Left colon (tissue), 2 donors: ENCODE measurements around the gene STYXL1. TPM values are rescaled to one million over a fixed set of nuclear protein-coding genes. Genes with fewer than 3 reads are reported as not detected.
A peak's percentile ranks its signal among the peaks of the same experiment; 100 is the strongest.
"Not testable (repeated sequence)": the region's sequence is repeated elsewhere in the genome, so short reads cannot be mapped to it uniquely, and the experiment has no call there.

ENCODE experiments used
- ATAC-seq: fragments of 200-7000 bp; cut with Tn5 transposase; one replicate; pipeline ENCODE4 v1.9.1; 2020; ENCODE audit warnings: mild to moderate bottlenecking, moderate library complexity
- DNase-seq, 2 donors: peaks; one replicate each; pipeline ENCODE4 v3.0.0-alpha.2; 2020
- intact Hi-C, 2 donors: fragments of 100-400 bp; cut with DNase I in 1 of 2; cut with micrococcal nuclease in 1 of 2; formaldehyde crosslinking; loops; one replicate each; pipeline versions ENCODE4 v1.11.2 to v1.14.0; 2022; cut with DNase I, micrococcal nuclease
- total RNA-seq, 2 donors: library from RNA; stranded (reverse); fragmentation: NEBNext Ultra II Directional; extraction: Animal tissue kit (Norgen Biotek cat#: 25700); gene quantifications; one replicate each; pipeline ENCODE4 v1.2.1, GENCODE V29; 2021
- donor health status: DM: no; HTN: no; CAD: no.
- donor health status: DM: yes; HTN: yes; CAD: no.

STYXL1 gene
- total RNA-seq, 2 donors from 2014 or later = 19.0 to 26.0 TPM

DNA sequence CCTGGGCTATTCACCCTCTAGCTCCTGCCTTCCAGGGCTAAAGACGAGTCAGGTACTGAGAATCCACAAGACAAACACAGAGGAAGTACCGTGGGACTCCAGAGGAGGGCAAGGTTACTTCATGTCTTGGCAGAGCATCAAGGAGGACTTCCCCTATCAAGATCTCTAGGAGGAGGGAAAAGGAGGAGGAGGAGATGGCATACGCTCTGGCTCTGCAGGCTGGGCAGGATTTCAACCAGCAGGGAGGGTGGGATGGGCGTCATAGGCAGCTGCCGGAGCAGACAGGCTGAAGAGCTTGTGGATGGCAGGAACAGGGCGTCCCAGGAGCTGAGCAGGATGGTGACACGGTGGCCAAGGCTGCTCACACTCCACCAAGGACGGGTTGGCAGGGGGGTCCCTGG lies 21.4 kb upstream of the STYXL1 start:
- peak; percentile 47 to 79 for DNase-seq
- intact Hi-C loops = no loop called here
- ATAC-seq = peak; percentile 95

DNA sequence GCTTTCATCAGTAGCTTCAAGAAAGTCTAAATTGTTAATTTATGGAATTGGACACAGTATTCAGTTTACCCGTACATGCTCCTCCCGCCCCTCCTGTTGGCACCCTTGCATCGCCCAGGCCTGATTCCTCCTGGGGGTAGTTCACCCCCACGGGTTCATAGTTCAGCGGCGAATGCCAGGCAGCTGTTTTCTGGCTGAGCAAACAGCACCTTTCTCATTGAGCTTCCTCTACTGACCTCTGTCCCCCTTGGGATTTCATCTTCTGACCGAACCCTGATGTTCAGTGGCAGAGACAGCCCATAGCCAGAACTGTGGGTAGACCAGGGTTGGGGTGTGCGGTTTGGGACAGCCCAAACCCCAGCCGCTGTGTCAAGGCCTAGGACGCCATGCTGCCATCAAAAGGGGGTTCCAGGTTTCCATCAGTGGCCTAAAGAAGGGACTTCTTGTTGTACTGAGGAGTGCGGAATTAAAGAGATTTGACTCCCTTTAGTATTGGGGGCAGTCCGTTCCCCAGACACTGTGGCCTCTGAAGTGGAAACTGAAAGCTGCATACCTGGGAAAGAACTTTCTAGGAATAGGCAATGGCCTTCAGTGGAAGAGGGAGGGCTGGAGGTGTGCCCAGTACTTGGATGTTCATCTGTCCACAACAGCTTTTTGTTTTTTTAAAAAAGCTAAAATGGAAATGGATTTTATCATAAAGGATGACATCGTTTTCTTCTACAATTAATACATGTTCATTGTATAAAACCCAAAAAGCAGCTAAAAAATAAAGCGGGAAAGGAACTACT lies 19.1 kb upstream of the STYXL1 start:
- intact Hi-C loops = no loop called here
- no peak for DNase-seq
- ATAC-seq = no peak

DNA sequence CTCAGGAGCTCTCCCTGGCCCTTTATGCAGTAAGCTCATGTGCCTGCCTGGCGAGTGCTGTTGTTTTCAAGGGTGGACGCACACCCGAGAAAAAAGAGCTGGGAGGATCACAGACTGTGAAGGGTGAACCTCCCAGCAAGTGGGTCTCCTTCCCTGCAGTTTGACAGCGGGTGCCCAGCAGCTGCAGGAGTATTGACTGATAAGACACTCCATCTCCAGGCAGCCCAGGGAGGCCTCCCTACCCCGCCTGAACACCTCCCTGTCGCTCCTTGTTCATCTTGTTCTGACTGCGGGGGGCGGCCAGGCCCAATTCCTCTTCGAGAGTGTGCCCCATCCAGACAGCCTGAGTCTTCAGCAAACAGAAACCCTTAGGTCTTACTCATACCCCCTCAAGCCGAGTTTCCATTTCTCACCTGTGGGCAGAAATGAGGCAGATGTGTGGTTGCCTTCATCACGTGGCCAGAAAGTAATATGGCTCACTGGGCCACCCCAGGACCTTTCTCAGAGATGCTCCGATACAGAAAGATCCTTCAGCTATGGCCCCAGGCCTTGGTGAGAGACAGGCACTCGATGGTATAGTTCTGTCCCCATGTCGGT lies 17.3 kb upstream of the STYXL1 start:
- intact Hi-C loops = no loop called here
- ATAC-seq (no peak), DNase-seq (no peak)

DNA sequence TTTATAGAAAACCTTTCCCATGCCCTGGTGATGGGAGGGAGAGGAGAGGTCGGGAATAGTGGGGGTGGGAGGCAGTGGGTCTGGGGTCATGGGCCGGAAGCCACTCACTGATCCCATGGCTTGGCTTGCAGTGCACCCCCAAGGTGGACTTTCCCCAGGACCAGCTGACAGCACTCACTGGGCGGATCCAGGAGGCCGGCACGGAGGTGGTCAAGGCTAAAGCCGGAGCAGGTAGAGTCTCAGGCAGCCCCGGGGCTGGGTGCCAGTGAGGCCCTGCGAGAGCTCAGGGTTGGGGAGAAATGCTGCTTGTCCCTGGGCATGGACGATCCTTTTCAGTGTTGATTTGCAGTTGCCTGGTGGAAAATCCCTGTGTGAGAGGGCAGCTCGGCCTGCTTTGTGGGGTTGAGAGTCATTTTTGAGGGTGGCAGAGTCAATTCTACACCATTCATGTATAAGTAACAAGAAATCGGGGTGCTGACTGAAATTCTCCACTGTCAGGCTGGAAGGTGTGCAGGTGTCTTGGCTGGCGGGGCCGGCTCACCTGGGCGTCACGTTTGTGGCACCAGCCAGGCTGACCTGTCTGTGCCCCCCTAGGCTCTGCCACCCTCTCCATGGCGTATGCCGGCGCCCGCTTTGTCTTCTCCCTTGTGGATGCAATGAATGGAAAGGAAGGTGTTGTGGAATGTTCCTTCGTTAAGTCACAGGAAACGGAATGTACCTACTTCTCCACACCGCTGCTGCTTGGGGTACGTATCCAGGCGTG lies 16.6 kb upstream of the STYXL1 start:
- no peak for DNase-seq
- no peak for ATAC-seq
- intact Hi-C loops = no loop called here

DNA sequence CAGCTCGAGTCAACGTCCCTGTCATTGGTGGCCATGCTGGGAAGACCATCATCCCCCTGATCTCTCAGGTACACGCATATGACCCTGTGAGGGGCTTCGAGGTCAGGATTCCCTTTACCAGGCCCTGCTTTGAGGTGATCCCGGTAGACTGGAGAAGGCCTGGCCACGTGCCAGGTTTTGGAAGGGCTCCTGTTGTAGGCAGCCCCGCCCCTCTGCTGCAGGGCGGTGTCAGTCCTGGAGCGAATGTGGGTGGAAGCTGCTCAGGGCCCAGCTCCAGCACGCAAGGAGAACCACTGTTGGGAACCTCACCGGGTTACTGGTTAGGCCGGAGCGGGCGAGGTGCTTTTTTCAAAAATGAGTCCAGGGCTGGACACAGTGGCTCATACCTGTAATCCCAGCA lies 15.7 kb upstream of the STYXL1 start:
- ATAC-seq = peak; percentile 83
- intact Hi-C loops = no loop called here
- peak; percentile 72 to 87 for DNase-seq

DNA sequence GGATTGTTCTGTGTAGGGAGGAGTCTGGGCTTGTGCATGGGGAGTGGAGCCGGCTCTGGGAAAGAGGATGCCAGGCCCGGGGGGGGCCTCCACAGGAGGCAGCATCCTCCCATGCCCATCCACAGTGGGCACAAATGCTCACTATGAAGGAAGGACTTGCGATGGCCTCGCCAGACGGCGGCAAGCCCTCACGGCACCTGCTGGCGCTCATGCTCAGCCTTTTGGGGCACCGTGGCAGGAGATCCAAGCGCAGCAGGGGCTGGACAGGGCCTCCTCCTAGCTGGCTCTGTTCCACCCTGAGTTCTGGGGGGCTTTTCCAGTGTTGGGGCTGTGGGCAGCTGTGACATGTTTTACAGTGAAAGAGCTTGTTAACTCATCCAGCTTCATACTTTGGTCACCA lies 15.3 kb upstream of the STYXL1 start:
- intact Hi-C loops = no loop called here
- DNase-seq = no peak
- no peak for ATAC-seq

DNA sequence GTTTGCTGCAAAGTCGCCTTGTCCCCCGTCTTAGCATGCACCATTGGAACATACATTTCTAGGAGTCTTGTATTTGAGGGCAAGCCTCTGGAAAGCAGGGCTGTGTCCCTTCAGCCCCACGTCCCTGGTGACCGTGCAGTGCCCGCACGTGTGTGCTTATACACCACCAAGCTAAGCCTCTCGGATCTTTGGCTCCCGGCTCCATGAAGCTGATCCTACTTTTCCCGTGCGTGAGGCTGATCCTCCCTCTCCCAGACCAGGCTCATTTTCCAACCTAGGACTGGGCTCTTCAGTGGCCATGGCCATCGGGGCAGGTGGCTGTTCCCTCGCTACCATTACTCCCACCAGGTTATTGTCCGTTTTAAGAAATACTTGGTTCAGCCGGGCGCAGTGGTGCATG lies 14.5 kb upstream of the STYXL1 start:
- DNase-seq (no peak), ATAC-seq (no peak)
- intact Hi-C loops = no loop called here

DNA sequence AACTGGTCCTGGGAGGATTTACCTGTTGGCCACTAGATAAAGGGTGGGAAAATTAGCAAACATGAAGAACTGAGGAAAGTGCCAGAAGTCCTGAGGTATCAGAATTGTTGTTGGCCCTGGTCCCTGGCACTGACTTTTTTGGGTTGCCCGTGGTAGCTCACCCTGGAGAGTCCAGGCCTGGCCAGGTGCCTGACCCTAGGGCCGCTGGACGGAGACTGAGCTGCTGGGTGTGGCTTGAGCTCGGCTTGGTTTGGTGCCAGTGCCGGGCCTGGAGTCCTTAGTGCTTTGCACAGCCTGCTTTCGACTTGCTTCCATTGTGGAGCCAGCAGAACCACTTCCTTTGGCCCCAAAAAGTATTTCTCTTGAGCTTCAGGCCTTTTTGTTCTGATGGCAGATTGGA lies 13.0 kb upstream of the STYXL1 start:
- ATAC-seq = no peak
- DNase-seq = no peak
- intact Hi-C loops = no loop called here

DNA sequence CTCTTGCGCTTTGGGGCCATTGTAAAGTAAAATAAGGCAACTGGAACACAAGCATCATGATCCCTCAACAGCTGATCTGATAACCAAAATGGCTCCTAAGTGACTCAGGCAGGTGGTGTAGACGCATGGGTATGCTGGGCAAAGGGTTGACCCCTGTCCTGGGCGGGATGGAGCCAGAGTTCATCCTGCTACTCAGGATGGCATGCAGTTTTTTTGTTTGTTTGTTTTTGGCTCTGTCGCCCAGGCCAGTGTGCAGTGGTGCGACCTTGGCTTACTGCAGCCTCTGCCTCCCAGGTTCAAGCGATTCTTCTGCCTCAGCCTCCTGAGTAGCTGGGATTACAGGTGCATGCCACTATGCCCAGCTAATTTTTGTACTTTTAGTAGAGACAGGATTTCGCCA lies 10.9 kb upstream of the STYXL1 start:
- intact Hi-C loops, DNase-seq: not testable (repeated sequence)
- peak; percentile 47 for ATAC-seq

DNA sequence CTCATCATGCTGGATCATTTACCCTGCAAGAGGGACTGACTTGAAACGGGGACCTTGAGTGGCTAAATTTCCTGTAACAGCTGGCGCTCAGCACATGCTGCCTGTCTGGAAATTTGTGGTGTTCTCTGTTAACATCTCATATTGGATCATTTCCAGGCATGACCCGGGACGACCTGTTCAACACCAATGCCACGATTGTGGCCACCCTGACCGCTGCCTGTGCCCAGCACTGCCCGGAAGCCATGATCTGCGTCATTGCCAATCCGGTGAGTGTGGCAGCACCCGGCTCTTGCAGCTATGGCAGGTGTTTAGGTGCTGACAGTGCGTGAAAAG lies 10.0 kb upstream of the STYXL1 start:
- ATAC-seq = no peak
- intact Hi-C loops = no loop called here
- DNase-seq = no peak

DNA sequence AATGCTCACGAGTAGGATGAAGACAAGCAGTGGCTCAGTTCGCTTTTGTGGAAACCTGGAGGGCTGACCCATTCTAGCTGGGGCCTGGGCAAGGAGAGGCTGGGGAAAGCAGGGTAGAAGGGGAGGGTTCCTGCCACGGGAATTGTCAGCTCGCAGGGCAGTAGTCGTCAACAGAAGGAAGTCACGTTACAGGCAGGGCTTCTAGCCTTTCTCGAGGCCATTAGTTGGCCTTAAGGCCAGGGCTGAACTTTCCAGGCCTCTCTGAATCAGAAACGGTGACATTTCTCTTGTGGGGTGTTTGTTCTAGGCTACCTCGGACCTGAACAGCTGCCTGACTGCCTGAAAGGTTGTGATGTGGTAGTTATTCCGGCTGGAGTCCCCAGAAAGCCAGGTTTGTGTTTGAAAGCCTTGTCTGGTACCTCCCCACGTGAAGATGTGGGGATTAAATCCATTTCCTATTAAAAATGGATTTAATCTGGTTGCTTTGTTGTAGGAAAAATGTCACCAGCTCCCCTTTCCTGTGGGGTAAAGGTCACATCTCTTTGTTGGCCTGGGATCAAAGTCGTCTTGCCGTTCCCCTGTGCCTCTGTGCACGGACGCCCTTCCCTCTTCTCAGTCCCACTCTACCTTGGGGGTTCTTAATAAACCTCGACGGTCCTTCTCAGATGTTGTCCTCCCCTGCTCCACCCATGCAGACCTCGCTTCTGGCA lies 9.5 kb upstream of the STYXL1 start:
- DNase-seq = no peak
- ATAC-seq = peak; percentile 47
- intact Hi-C loops = no loop called here

DNA sequence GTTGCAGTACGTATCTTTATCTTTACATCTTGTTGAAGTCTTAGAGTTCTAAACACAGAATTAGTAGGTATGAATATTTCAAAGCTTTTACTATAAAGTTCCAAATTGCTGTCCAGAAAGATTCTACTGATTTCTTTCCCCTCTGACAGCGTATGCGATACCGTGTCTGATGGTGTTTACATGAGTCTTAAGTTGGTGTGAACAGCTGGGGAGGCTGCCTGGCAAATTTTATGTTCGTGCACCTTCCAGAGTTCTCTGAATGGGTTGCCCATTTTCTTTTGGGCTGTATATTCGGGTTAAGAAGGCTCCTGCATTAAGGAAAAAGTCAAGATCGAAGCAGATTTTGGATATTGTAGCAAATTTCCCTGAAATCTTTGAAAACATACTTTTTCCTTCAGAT lies 8.4 kb upstream of the STYXL1 start:
- DNase-seq (no peak), ATAC-seq (no peak)
- intact Hi-C loops = no loop called here

DNA sequence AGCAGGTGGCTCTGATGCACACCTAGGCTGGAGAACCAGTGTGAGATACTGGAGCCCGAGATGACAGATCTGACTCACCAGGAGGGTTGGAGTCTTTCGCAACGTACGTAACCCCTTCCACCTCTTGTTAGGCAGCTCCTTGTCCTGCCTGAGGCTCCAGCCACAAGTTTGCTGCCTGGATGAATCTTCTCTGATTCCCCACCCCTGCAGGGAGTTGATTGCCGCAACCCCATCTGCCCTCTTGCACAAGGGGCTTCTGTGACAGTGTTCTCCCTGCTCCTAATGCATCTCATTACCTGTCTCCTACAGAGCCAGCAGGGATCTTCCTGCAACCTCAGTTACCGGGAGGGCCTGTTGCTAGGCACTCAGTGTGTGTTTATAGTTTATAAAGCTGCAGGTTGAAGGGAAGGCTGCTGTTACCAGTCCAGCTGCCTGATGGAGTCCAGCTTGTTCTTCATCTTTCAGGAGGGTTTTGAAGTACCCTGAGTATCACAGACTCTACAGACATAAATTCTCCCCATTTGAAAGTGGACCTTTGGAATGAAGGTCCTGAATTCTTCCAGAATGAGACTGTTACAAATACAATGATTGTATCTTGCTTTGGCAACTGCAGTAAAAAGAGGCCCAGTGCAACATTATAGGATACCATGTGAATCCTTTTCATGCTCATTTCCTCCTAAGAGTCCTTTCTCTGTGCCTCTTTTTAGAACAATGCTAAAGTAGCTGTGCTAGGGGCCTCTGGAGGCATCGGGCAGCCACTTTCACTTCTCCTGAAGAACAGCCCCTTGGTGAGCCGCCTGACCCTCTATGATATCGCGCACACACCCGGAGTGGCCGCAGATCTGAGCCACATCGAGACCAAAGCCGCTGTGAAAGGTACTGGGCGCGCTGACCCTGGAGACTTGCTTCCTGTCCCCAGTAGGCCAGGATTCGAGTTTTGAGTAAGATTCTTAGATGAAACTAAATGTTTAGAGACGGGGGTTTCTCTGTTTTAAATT lies 6.6 kb upstream of the STYXL1 start:
- DNase-seq (no peak), ATAC-seq (peak; percentile 21)
- intact Hi-C loops = no loop called here

DNA sequence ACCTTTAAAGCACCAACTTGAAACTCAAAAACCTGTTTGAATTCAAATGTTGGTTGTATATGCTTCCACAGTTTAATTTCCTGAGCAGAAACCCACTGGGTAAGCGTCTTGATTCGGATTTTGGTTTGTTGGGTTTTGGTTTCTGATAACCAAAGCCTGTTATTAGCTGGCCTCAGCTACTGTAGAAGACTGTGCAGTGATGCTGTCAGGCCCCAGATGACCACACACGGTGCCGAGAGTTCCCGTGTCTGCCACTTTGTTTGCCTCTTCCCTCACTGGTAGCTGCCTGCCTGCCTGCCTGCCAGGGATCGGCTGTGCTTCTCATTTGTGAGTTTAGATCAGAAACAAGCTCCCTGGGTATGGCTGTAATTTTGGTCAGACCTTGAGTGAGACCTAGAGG lies 5.7 kb upstream of the STYXL1 start:
- DNase-seq (no peak), ATAC-seq (no peak)
- intact Hi-C loops = no loop called here

DNA sequence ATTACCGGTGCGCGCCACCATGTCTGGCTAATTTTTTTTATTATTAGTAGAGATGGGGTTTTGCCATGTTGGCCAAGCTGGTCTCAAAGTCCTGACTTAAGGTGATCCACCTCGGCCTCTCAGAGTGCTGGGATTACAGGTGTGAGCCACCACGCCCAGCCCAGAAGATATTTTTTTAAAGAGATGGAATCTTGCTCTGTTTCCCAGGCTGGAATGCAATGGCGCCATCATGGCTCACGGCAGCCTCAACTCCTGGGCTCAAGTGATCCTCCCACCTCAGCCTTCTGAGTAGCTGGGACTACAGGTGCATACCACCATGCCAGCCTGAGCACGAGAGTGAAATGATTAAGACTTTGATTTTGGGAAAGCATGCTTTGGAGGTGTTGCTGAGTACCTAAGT lies 4.9 kb upstream of the STYXL1 start:
- DNase-seq, ATAC-seq, intact Hi-C loops: not testable (repeated sequence)

DNA sequence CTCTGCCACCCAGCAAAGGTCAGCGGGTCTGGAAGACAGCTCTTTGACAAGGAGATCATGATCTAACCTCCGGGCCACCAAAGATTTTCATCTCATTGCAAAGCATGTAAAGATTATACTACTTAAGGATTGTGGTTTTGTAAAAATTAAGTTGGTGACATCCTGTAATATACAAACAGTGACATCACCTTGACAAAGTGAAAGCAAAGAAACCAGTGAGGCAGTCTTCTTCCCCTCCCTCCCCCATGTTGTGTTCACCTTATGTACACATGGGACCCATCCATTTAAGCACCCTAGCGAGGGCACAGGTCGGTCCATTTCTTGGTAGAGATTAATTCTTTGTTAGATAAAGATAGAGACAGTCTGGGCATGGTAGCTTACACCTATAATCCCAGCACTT lies 4.0 kb upstream of the STYXL1 start:
- intact Hi-C loops = no loop called here
- ATAC-seq (no peak), DNase-seq (no peak)

DNA sequence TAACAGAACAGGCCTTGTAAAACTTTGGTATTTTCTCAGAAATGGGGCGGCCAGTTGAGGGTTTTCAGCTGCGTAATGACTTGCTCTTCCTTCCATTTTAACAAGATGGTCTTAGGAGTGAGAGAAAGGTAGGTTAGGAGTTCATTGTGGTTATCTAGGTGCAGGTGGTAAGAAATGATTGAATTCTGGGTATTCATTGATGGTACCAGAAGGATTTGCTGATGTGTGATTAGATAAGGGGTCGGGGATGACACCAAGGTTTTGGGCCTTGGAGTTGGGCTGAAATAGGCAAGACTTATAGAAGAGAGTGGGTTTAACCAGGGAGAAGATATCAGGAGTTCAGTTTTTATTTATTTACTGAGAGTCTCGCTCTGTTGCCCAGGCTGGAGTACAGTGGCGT lies 2.7 kb upstream of the STYXL1 start:
- DNase-seq = no peak
- intact Hi-C loops = no loop called here
- no peak for ATAC-seq

DNA sequence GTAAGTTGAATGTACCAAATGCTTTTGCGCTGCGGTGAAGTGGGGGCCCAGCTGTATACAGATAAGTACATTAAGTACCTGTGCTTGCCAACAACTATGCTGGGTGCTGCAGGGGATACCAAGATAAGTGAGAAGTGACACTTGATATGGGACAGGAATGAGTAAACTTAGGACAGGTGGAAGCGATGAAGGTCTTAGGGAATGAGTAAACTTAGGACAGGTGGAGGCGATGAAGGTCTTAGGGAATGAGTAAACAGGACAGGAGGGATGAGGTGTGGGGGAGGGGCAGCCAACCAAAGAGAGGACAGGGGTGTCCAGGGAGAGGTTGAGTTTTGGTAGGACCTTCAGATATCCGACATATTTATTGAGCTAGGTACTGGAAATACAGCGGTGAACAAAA lies 1.5 kb upstream of the STYXL1 start:
- ATAC-seq (no peak), DNase-seq (no peak)
- intact Hi-C loops = no loop called here

DNA sequence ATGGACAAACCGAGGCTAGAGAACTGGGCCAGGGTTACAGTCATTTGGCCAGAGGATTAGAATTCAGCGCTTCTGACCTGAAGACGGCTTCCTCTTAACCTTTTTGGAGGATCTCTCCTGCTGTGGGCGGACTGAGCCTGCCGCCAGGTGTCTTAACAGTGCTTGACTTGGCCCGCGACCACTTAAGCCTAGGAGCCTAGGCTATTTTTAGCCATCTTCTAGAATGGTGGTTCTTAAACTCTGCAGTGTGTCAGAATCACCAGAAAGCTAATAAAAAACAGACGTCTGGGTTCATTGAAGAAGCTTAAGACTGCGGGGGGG lies 828 bp upstream of the STYXL1 start:
- intact Hi-C loops = no loop called here
- ATAC-seq (peak; percentile 30), DNase-seq (peak in 1 of 2 donors; percentile 35)
